KMS-11 (cell line): ENCODE measurements around the gene ALKBH5.

ENCODE experiments used
- H2AFZ ChIP-seq: fragments of 200-600 bp; sonication (generic); 2 replicates; pipeline ENCODE4 v1.6.1; 2016; ENCODE audit warnings: antibody characterized with exemption, mixed run types, low read depth
- H3K27ac ChIP-seq: fragments of 200-600 bp; sonication (generic); 2 replicates; pipeline ENCODE4 v1.6.1; 2016; ENCODE audit warnings: mild to moderate bottlenecking, mixed run types
- H3K27me3 ChIP-seq: fragments of 200-600 bp; sonication (generic); 2 replicates; pipeline ENCODE4 v1.6.1; 2017; ENCODE audit warnings: mild to moderate bottlenecking, low read depth, mixed run types, moderate library complexity; ENCODE audit not compliant: insufficient read depth
- H3K36me3 ChIP-seq: fragments of 200-600 bp; sonication (generic); 2 replicates; pipeline ENCODE4 v1.6.1; 2017; ENCODE audit warnings: mild to moderate bottlenecking, mixed run types; ENCODE audit not compliant: insufficient read depth
- H3K4me1 ChIP-seq: fragments of 200-600 bp; sonication (generic); 2 replicates; pipeline ENCODE4 v1.6.1; 2016; ENCODE audit warnings: mild to moderate bottlenecking, low read depth, mixed run types; ENCODE audit not compliant: poor library complexity, severe bottlenecking
- H3K4me2 ChIP-seq: fragments of 200-600 bp; sonication (generic); 2 replicates; pipeline ENCODE4 v1.7.0; 2016; ENCODE audit warnings: mild to moderate bottlenecking, mixed run types
- H3K4me3 ChIP-seq: fragments of 200-600 bp; sonication (generic); IDR thresholded peaks from 2 replicates; pipeline ENCODE4 v1.6.1; 2017; ENCODE audit warnings: low read depth, low read length, mixed read lengths; ENCODE audit not compliant: insufficient read depth
- H3K79me2 ChIP-seq: fragments of 200-600 bp; sonication (generic); 2 replicates; pipeline ENCODE4 v1.6.1; 2016; ENCODE audit warnings: low read depth, mixed run types; ENCODE audit not compliant: insufficient read depth
- H3K9ac ChIP-seq: fragments of 200-600 bp; sonication (generic); 2 replicates; pipeline ENCODE4 v1.6.1; 2016; ENCODE audit warnings: mild to moderate bottlenecking, mixed run types
- H4K20me1 ChIP-seq: fragments of 200-600 bp; sonication (generic); 2 replicates; pipeline ENCODE4 v1.6.1; 2016; ENCODE audit warnings: mild to moderate bottlenecking, mixed run types; ENCODE audit not compliant: insufficient read depth
- TF ChIP-seq, protein P1 (sequence below): fragments of 200-600 bp; sonication (generic); conservative IDR thresholded peaks from 2 replicates; pipeline ENCODE4 v1.6.1; 2017; ENCODE audit warnings: low read depth, mild to moderate bottlenecking, antibody characterized with exemption, low read length, moderate library complexity, mixed read lengths

ALKBH5 gene

DNA sequence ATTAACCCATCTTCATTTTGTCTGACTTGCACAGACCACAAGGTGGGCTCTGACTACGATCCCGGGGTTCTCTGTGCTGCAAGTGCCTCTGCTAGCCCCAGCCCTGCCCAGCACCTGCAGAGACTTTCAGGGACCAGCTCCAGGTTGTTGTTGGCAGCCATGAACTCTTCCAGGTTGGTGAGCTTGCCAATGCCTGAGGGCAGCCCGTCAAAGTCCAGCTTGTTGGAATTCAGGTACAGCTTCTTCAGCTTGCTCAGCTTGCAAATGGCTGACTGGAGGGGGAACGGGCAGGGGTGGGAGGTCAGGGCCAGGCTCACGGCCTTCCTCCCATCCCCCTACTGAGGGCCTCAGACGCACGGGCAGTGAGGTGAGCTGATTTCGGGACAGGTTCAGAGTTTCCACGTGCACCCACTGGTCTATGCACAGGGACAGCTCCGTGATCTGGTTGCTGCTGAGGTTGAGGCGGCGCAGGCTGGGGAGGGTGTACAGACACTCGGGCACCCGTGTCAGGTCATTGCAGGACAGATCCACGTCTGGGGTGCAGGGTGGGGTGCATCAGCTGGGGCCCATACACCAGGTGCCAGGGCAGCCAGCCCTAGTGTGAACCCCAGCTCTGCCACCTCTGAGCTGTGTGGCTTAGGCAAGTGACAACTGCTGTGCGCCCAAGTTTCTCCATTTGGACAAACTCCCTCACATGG, 69.7 kb downstream of the ALKBH5 start:
- H3K79me2 ChIP-seq, result no peaks in the 10 kb centered on the region; the same call in 1 of the 2 replicates
- peaks cover 12% of the 10 kb centered on the region for H3K4me1 ChIP-seq
- no peak overlapping the region for H3K9ac ChIP-seq
- no peak overlapping the region for H3K27ac ChIP-seq
- H4K20me1 ChIP-seq, result no peaks in the 10 kb centered on the region
- TF ChIP-seq, protein P1, sequence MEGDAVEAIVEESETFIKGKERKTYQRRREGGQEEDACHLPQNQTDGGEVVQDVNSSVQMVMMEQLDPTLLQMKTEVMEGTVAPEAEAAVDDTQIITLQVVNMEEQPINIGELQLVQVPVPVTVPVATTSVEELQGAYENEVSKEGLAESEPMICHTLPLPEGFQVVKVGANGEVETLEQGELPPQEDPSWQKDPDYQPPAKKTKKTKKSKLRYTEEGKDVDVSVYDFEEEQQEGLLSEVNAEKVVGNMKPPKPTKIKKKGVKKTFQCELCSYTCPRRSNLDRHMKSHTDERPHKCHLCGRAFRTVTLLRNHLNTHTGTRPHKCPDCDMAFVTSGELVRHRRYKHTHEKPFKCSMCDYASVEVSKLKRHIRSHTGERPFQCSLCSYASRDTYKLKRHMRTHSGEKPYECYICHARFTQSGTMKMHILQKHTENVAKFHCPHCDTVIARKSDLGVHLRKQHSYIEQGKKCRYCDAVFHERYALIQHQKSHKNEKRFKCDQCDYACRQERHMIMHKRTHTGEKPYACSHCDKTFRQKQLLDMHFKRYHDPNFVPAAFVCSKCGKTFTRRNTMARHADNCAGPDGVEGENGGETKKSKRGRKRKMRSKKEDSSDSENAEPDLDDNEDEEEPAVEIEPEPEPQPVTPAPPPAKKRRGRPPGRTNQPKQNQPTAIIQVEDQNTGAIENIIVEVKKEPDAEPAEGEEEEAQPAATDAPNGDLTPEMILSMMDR, result no peak
- H3K4me2 ChIP-seq, result no peak overlapping the region
- no peaks in the 10 kb centered on the region for H3K27me3 ChIP-seq
- no peak overlapping the region for H3K4me3 ChIP-seq
- no peak overlapping the region for H2AFZ ChIP-seq
- no peaks in the 10 kb centered on the region for H3K36me3 ChIP-seq

DNA sequence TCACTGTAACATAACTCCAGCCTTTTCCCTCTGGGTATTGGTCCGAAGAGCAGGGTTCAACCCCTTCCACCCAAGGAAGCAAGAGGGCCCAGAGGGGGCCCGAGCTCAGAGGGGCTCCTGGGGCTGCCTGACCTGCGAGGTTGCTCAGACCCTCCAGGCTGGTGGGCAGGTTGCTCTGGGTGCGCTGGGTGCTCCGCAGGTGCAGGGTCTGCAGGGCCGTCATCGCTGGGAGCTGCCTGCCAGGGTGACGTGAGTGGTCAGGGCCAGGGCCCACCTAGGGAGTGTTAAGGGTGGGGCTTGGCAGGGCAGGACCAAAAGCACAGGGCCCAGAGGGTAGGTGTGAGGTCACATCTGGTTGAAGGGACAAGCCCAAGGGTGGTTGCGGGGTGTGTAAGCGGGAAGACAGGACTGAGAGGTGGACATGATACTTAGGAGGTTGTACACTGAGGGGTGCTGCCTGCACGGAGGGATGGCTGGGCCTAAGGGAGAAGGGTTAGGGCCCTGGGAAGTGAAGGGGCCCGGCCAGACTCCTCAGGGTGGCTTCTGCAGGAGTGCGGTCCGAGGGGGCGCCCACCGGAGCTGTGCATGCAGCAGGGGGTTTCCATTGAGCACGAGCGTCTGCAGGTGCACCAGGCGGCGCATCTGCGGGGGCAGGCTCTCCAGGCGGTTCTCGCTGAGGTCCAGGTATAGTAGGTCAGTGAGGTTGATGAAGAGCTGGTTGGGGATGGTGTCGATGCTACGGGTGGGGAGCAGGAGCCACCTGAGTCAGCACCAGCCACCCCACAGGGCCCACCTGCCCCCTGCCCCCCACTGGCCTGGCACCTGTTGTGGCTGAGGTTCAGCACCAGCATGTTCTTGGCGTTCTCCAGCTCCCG, 70.6 kb downstream of the ALKBH5 start:
- Histone ChIP-seq H3K4me1 (peaks cover 12% of the 10 kb centered on the region), H2AFZ (no peak overlapping the region), H3K4me3 (no peak overlapping the region), H3K27ac (no peak overlapping the region), H3K9ac (no peak overlapping the region), H3K4me2 (no peak overlapping the region), H4K20me1 (no peaks in the 10 kb centered on the region), H3K36me3 (no peaks in the 10 kb centered on the region), H3K27me3 (no peaks in the 10 kb centered on the region), H3K79me2 (no peaks in the 10 kb centered on the region; the same call in 1 of the 2 replicates)
- TF ChIP-seq, protein P1, result no peak

DNA sequence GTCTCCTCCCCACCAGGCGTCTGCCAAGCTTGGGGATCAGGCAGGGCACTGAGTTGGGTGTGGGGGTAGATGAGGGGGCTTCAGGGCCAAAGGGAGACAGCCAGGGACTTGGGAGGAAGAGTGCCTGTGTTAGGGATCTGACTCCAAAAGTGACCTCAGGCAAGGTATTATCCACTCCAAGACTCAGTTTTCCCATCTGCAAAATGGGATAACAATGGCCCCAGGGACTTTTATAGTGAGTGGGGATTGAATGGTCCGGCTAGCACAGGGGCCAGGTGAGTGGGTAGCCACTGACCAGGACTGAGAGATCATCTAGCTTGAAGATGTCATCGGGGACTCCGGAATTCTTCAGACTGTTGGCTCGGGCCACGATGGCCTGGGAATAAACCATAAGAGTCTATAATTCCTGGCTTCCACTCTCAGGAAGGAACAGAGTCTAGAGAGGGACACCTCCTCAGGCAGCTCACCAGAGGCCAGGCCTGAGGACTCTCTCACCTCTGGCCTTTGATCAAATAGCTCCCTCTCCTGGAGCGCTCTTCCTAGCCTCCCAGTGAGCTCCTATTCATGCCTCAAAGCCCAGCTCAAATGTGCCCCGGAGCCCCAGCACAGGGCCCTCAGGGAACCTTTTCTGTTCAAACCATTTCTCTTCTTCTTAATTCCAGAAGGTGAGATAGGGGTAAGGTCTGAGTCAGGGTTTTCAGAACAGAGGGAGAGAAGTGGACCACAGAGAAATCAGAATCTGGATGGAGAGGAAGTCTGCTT, 71.4 kb downstream of the ALKBH5 start:
- no peak overlapping the region for H3K9ac ChIP-seq
- no peaks in the 10 kb centered on the region for H3K36me3 ChIP-seq
- no peaks in the 10 kb centered on the region for H4K20me1 ChIP-seq
- H3K79me2 ChIP-seq, result no peaks in the 10 kb centered on the region; the same call in 1 of the 2 replicates
- H3K4me1 ChIP-seq, result peaks cover 12% of the 10 kb centered on the region
- H3K4me2 ChIP-seq, result no peak overlapping the region
- H2AFZ ChIP-seq, result no peak overlapping the region
- TF ChIP-seq, protein P1, result no peak
- no peaks in the 10 kb centered on the region for H3K27me3 ChIP-seq
- H3K4me3 ChIP-seq, result no peak overlapping the region
- no peak overlapping the region for H3K27ac ChIP-seq

GRCh38 chr17:18256351-18256750, 72.7 kb downstream of the ALKBH5 start:
- no peaks in the 10 kb centered on the region for H3K27me3 ChIP-seq
- peaks cover 12% of the 10 kb centered on the region for H3K4me1 ChIP-seq
- H3K79me2 ChIP-seq, result no peaks in the 10 kb centered on the region; the same call in 1 of the 2 replicates
- no peak overlapping the region for H3K27ac ChIP-seq
- no peak overlapping the region for H2AFZ ChIP-seq
- no peak overlapping the region for H3K4me3 ChIP-seq
- no peak overlapping the region for H3K4me2 ChIP-seq
- no peaks in the 10 kb centered on the region for H3K36me3 ChIP-seq
- no peak overlapping the region for H3K9ac ChIP-seq
- TF ChIP-seq, protein P1, result no peak
- no peaks in the 10 kb centered on the region for H4K20me1 ChIP-seq
